GM18861 (cell line): Measurements from ENCODE around the gene NEFH.

ENCODE experiments used
- ATAC-seq: cut with Tn5 transposase; IDR thresholded peaks from one replicate; pipeline ENCODE4 v1.9.1; 2021; ENCODE audit not compliant: unreplicated experiment

The NEFH gene

DNA sequence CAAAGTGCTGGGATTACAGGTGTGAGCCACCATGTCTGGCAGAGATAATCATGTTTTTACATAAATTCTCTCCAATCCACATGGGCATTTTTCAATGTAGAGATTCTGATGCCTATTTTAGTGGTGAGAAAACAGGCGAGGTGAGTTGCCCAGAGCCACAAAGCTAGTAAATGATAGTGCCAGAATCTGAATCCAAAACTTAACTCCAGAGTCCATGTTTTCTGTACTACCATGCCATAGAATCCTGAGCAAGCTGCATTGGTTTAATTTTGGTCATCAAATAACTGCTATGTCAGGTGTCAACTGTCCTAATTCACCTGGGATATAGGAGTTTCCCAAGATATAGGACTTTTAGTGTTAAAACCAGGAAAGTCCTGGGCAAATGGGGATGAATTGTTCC lies 13.6 kb downstream of the NEFH start:
- no peak for ATAC-seq

DNA sequence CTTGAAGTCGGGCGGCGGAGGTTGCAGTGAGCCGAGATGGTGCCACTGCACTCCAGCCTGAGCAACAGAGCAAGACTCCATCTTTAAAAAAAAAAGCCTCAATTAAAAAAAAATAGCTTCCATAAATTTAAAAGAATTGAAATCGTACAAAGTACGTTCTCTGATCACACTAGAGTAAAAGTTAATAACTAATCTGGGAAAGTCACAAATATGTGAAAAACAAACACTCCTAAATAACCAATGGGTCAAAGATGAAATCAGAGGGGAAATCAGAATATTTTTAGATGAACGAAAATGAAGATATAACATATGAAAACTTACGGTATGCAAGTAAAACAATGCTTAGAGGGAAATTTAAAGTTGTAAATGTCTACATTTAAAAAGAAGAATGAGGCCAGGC lies 19.8 kb downstream of the NEFH start:
- ATAC-seq, result no peak

DNA sequence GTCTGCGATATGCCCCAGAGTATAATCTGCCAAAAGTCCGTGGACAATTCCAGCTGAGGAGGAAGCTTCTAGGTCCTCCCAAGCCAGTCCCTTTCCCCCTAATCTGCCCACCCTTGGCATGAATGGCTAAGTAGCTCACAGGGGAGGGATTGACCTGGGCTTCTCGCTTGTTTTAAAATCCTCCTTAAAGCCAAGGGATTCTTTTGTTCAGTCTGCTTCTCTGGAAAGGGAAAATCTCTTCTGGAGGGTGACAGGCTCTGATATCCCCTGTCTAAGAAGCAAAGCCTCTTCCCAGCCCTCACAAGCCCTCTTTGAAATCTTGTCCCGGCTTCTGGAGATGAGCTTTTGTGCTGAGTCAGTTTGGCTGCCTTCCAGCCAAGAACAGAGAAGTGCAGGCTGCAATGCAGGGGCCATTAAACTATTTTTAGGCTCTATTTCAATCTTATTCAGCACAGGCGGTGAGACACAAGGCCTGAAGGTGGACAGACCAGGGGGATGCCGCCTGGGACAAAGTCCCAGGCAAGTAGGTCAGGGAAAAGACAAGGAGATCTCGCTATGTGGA lies 23.9 kb downstream of the NEFH start:
- ATAC-seq, result no peak

DNA sequence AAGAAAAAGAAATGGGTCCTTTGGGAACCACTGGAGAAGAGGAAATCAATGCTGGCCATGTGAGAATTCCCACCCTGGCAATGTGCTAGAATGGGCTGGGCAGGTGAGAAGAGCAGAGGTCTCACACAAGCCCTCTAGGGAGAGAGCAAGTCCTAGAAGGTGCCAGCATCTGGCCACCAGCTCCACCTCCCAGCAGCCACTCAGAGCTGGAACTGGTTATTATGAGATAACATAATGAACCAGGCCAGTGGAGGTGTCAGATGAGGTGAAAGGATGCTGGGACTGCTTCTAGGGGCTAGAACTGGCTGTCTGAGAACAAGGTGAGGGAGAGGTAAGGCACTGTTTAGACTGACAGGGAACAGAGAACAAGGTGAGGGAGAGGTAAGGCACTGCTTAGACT lies 29.3 kb downstream of the NEFH start:
- ATAC-seq, result no peak

DNA sequence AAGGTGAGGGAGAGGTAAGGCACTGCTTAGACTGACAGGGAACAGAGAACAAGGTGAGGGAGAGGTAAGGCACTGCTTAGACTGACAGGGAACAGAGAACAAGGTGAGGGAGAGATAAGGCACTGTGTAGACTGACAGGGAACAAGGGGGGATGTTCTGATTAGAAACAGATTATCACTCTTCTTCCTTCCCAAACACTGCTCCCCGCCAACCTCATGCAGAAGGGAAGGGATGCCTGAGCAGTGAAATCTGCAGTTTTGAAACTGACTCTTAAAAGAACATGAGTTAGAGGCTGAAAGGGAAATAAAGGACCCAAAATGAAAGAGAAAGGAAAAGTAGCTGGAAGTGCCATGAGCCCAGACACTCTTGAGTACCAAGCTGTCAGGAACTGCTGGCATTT lies 29.8 kb downstream of the NEFH start:
- ATAC-seq, result no peak

DNA sequence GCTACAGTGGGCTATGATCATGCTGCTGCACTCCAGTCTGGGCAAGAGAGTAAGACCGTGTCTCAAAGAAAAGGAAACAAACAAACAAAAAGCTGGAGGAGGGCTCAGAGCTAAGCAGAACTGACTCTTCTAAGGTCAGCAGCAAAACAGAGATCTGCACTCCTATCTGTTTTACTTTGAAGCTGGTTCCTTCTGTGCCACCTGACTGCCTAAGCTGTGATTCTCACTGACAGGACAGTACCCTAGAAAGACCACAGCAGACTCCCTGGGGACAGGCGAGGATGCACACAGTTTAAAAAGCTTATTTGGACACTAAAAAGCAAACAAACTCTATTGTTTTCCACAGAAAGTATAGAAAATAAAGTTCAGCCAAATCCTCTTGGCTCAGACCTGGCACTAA lies 30.5 kb downstream of the NEFH start:
- no peak for ATAC-seq

DNA sequence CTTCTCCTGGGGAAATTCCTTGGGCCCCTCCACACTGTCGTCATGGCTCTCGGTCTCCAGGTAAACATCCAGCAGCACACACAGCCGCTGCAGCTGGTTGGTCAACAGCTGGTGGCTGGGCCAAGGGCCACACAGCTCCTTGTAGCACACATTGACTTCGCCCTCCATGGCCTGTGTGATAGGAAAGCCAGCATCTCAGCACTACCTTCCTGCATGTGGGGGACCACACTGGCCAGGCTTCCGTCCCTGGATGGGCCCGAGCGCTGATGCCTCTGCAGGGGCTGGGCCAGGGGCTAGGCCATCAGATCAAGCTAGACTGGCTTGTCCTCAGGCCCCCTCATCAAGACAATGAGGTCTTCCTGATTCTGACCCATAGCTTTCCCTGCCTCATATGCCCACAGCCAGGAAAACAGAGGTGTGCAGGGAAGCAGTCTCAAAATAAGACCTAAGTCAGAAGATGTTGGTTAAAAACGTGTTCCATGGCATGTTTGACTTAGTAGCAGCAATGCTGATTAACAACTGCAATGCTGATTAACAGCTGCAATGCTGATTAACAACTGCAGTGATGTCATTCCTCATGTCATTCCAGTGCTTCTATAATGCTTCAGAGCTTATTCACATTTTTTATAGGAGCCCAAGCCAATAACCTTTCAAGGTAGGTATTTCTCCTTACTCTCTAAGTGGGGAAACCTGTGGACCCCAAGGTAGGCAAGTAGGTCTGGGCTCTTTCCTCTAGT lies 31.3 kb downstream of the NEFH start:
- no peak for ATAC-seq

DNA sequence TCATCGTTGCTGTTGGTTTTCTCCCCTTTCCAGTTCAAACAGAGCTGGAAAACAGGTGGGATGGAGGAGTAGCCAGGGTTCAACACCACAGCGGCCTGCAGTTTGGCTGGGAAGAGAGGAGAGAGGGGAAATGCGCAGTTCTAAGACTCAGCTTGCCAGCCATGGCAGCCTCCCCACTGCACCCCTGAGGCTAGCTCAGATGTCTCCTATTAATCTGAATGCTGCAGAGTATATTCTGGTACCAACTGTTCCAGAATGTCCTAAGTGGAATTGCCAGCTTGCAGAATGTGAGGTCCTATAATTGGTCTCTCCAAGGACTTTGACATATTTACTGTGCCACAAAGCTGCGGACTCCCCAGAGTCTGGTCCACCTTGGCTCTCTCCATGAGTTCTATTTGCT lies 32.0 kb downstream of the NEFH start:
- no peak for ATAC-seq

DNA sequence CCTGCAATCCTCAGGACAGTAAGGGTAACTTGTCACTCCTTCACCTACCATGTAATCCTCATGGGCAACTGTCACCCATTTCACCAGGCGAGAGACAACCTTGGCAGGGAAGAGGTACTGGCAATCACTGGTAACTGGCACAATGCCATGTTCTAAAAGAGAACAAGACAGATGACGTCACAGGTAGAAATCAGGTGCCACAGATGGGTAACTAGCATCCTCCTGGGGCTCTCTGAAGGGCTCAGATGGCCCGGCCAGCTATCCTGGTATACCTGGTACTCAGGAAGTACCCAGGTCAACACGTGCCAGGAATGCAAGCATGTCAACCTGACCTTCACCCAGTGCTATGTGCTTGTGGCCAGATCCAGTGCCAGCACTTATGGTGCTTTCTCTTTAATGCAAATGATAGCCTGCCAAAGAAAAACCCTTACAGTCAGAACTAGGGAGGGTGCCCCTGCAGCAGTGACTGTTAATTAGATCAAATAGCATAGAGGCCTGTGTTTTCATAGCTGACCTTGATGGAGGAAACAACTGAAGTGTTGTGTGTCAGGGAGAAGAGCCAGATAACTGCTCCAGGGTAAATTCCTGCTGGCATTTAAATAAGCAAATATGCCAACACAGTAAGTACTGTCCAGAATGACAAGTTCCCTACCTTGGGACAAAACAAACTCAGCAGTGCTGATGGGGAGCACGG lies 37.3 kb downstream of the NEFH start:
- no peak for ATAC-seq

DNA sequence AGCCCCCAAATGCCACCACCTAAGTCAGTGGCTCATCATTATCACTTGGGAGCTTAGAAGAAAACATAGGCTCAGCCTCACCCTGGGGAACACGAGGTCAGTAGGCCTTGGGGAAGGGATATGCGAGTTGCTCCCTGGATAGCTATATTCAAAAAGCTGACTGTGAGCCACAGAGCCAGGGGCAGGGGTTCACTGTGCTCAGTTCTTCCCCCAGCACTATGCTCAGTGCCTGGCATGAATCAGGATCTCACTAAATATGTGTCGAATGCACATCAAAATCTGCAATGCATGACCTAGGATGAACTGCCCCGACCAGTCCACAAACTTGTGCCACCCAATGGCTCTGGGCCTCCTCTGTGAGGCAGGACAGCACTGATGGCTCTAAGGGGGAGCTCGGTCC lies 38.4 kb downstream of the NEFH start:
- no peak for ATAC-seq

DNA sequence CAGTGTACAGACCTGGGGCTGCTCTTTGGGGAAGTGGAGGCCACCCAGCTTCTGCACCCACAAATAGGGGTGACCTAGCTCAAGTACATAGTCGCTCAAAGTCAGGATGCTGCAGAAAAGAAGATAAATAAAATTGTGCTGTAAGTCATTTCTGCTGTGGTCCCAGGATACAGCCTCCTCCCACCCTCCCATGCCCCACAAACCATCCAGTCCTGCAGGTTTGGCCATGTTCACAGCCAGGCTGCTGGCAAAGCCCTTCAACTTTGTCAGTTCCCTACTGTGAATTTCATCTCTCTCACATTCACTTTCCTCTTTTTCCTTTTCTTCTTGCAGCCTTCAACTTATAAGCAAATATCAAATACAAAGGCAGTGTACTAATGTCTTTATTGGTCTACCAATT lies 40.0 kb downstream of the NEFH start:
- no peak for ATAC-seq

DNA sequence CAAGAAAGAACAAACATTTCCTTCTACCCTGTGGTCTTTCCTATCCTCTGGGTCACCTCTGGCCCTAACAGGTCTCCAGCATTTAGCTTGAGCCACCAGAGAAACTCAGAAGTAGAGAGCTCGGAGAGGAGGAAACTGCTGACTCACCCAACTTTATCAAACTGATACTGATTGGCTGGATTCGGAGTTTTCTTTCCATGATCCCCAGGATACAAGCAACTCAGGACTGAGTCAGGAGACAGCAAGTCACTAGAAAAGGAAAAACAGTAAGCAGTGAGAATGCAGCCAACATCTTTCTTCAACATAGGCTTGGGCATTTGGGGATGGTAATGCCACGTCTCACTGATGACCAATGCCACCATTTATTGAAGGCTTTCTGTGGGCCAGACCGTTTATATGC lies 40.8 kb downstream of the NEFH start:
- ATAC-seq, result no peak

DNA sequence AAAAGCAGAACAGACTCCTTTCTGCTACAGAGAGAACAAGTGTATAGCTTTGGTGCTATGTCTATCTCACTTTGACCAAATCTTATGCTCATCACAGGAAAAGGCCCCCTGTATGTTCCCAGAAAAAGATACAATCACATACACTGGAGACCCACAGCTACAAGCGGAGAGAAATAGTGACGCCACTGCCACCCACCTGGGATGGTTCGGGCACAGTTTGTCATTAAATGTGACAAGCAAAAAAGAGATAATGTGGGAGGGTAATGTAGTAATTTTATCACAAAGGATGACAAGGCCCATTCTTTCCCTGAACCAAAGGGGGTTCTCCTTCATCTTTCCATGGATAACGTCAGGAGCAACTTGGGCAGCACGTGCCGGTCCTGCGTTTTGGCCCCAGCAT lies 41.5 kb downstream of the NEFH start:
- ATAC-seq, result no peak

DNA sequence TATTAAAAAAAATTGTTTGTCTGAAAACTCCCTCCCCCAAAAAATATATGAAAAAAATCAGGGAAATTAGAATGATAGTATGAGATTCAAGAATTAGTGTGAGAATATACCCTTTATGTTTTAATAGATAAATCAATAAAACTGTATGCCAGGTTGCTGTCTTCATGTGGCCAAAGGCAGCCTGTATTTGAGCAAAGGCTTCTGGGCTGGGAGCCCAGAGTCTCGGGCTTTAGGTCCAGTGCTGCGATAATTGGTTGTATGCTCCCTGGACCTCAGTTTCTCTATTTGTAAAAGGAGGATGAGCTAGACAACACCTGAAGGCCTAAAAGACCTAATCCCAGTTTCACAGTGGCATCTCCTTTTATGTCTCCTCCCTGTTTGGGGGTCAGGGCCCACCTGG lies 43.7 kb downstream of the NEFH start:
- ATAC-seq, result no peak

DNA sequence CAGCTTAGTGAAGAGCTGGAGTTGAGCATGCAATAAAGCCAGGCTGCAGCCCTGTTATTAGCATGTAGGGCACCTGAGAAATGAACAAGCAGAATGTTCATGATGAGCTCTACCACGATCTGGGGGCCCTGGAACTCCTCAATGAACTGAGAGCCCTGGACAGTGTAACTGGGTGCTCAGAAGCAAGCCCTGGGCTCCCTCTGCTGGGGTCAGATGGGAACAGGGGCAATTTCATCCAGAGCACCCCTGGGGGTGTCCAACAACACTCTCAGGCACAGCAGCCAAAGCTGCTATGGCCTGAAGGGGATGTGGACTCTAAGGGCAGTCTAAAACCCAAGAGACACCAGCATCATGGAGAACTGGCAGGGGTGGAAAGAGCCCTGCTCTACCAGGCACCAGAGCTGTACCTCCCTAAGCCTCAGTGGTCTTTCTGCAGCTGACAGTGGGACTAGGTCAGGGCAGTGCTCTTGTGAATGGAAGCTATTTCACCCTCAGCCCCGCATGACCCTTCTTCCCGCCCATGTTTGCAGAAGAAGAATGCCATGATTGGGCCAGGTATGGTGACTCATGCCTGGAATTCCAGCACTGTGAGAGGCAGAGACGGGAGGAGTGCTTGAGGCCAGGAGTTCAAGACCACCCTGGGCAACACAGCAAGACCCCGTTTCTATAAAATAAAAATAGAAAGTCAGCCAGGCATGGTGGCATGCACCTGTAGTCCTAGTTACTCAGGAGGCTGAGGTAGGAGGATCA lies 44.6 kb downstream of the NEFH start:
- ATAC-seq, result no peak

DNA sequence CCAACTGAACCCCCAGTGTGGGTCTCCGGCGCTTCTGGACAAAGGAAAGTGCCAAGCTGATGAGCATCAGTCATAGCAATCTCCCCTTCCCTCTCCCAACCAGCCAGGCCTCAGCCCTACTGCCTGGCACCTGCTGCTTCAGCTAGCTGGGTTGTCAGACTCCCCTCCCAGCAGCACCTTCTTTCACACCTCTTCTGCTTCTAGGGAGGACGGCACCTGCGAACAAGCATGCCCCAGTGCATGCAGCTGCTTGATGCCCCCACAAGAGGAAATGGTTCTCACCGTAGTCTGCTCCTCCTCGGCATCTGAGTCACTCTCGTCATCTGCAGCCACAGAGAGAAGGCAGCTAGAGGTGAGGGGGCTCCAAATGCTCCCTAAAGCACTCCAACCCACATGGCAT lies 48.1 kb downstream of the NEFH start:
- ATAC-seq, result no peak

DNA sequence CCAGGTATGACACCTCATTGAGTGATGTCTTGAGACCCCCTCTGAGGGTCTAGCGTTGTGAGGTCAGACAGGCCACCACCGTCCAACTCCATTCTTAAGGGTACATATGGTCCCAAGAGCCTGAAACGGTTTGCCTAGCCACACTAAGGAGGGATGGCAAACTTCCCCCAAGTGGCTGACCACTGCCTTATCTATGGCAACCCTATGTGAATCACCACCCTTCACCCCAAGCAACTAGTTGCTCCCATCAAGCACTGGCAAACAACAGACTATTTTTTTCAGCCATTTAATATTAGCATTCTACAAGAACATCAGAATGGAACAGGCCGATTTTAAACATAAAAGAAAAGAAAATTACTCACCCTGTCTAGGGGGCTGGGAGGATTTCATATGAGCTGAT lies 50.7 kb downstream of the NEFH start:
- ATAC-seq, result no peak

DNA sequence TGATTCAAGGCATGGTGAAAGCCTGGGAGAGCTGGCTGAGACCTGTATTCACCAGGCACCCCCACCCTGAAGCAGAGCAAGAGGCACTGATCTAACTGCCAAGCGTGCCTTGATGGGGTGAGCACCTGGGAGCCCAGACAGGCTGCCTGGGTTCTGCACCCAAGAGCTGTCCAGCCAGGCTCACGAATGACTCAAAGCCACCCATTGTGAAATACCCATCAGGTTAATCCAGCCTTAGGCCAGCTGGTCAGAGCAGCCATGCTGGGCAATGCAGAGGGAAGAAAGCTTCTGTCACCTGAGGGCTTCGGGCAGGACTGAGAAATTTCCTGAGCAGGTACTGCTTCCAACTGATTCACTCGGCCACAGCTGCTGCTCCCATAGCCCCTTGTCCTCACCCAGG lies 51.4 kb downstream of the NEFH start:
- ATAC-seq, result no peak

DNA sequence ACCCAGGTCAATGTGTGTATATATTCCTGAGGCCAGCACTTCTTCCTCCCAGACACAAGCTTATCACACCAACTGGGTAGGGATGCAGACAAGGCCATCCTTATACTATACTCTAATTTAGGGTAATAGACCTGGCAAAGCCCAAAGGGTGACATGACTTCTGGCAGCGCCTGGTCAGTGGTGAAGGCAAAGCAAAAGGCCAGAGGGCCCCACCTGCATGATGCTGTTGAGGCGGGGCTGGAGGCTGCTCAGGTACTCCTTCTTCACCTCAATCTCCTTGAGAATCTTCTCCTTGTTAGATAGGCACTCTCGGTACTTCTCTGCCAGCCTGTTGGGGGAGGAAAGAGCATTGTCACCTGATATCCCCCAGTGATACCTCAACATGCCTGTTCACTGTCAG lies 56.4 kb downstream of the NEFH start:
- no peak for ATAC-seq

DNA sequence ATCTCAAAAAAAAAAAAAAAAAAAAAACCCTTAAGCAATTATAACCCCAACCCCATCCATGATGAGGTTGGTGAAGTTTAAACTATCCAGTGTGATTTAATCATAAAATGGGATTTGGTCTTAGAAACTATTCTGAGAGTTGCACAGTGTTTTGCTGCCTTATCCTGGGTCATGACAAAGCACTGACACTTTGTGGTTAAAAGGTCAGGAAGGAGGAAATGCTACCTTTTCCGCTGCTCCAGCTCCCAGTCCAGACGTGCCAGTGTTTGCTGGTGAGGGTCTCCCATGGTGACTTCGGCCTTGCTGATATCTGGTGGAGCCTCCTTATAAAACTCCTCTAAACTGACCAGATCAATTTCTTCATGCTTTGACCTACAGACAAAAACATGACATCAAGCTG lies 59.1 kb downstream of the NEFH start:
- no peak for ATAC-seq
